Panc1 (cell line): ENCODE measurements around the gene ZFHX3. TPM values are rescaled to one million over a fixed set of nuclear protein-coding genes. Genes with fewer than 3 reads are reported as not detected.

Experiments used
- ATAC-seq: fragments of 200-7000 bp; cut with Tn5 transposase; 2 replicates; pipeline ENCODE4 v1.9.1; 2020; ENCODE audit warnings: mild to moderate bottlenecking, moderate library complexity
- BruUV-seq: library from RNA; stranded (reverse); fragments of 400-500 nt; replicated peaks from 2 replicates; lab custom pipeline; 2021; lab: Mats Ljungman, UMichigan
- CTCF ChIA-PET: fragments of 300-600 bp; sonication (Branson Sonifier 250); formaldehyde crosslinking; loops from one replicate; lab custom pipeline; 2022; ENCODE audit warnings: antibody characterized with exemption; lab: Charles Lee
- POLR2A ChIA-PET: fragments of 300-600 bp; sonication (Branson Sonifier 250); formaldehyde crosslinking; loops from one replicate; lab custom pipeline; 2022; ENCODE audit warnings: antibody characterized with exemption; lab: Charles Lee
- DNase-seq: peaks from one replicate; pipeline ENCODE4 v3.0.0-alpha.2; 2010; ENCODE audit warnings: low read depth, low spot score
- H3K27ac ChIP-seq: 2 replicates; pipeline ENCODE4 v1.5.1; 2011; ENCODE audit warnings: mild to moderate bottlenecking, low read length, inconsistent platforms
- H3K27me3 ChIP-seq: fragments of 200-500 bp; sonication (Bioruptor generic); 2 replicates; pipeline ENCODE4 v1.6.0; 2014; ENCODE audit warnings: low read length, inconsistent platforms; ENCODE audit not compliant: control insufficient read depth, insufficient read depth
- H3K36me3 ChIP-seq: fragments of 200-500 bp; sonication (Bioruptor generic); 2 replicates; pipeline ENCODE4 v1.5.1; 2014; ENCODE audit warnings: inconsistent platforms, mild to moderate bottlenecking, low read length, moderate library complexity; ENCODE audit not compliant: control insufficient read depth, insufficient read depth
- H3K4me1 ChIP-seq: 2 replicates; pipeline ENCODE4 v1.5.1; 2011; ENCODE audit warnings: inconsistent platforms, mild to moderate bottlenecking, low read length, moderate library complexity; ENCODE audit not compliant: control insufficient read depth, insufficient read depth
- H3K4me3 ChIP-seq, 2 experiments: 2 replicates each; pipeline ENCODE4 v1.5.1; 2011 to 2012; ENCODE audit warnings: low read depth in 2 of 2, low read length in 2 of 2, mild to moderate bottlenecking in 2 of 2, inconsistent platforms in 1 of 2, moderate library complexity in 1 of 2
- H3K9me3 ChIP-seq: fragments of 200-500 bp; sonication (Bioruptor generic); 2 replicates; pipeline ENCODE4 v1.5.1; 2014; ENCODE audit warnings: low read depth, mild to moderate bottlenecking, inconsistent platforms, low read length, moderate library complexity; ENCODE audit not compliant: control insufficient read depth, insufficient read depth
- POLR2AphosphoS5 ChIP-seq: IDR thresholded peaks from 2 replicates; pipeline ENCODE4 v1.6.1; 2012; ENCODE audit warnings: mild to moderate bottlenecking, low read depth, low read length, moderate library complexity
- SIN3A ChIP-seq: IDR thresholded peaks from 2 replicates; pipeline ENCODE4 v1.6.1; 2012; ENCODE audit warnings: low read depth, mild to moderate bottlenecking, low read length, moderate library complexity, borderline replicate concordance; ENCODE audit not compliant: insufficient read depth
- TCF7L2 ChIP-seq: IDR thresholded peaks from 2 replicates; pipeline ENCODE4 v1.6.1; 2011; ENCODE audit warnings: mild to moderate bottlenecking, low read depth, low read length, inconsistent platforms
- in situ Hi-C: cut with HindIII; loops from 2 replicates; pipeline ENCODE4 v1.10.0; 2016; ENCODE audit warnings: low sequenced_read_pairs, low pct_unique_long_range_greater_than_20kb
- intact Hi-C: fragments of 100-400 bp; cut with micrococcal nuclease; formaldehyde crosslinking; loops from one replicate; pipeline ENCODE4 v1.10.0; 2022; ENCODE audit not compliant: unreplicated experiment
- total RNA-seq: library from RNA; stranded (reverse); gene quantifications from one replicate; pipeline ENCODE4 v1.2.1, GENCODE V29; 2021; ENCODE audit not compliant: unreplicated experiment
- TF ChIP-seq, protein P1 (sequence below), 2 experiments: IDR thresholded peaks; 2 replicates each; pipeline ENCODE4 v1.6.1; 2011 to 2012; ENCODE audit warnings: low read depth in 2 of 2, control low read depth in 1 of 2, low read length in 1 of 2, mild to moderate bottlenecking in 1 of 2, moderate library complexity in 1 of 2; ENCODE audit not compliant: insufficient read depth in 1 of 2
- TF ChIP-seq, protein P2 (sequence below): fragments of 450-650 bp; IDR thresholded peaks from 2 replicates; pipeline ENCODE4 v1.5.1; 2017; ENCODE audit warnings: mild to moderate bottlenecking

The ZFHX3 gene
- total RNA-seq, 1 experiment from 2014 or later: 7.1 TPM

DNA sequence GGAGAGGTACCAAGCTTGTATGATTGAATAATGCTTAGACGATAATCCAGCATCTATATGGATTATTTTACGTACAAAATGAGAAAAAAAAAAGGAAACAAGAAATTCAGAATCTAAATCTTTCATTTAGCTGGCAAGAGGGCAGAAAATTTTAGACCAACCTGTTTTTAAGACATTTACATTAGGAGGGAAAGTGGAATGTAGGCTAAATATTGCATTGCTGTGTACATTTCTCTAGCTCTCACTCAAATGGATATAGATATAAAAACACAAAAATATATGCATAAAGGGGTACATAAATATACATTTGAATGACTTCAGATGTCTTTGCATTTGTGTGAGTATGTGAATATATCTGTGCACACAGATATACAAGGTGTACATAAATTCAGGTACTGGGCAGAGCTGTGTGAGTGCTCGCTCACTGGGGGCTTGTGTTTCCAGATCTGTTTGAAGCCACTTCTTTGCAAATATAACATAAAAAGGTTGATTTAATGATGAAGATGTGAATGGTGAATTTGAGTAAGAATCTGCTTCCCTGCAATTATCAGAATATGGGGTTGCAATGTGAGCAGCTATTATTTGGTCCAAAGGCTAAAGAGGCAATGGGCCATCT lies 14.2 kb upstream of the ZFHX3 start:
- Histone ChIP-seq H3K27ac (no peak overlapping the region), H3K9me3 (no peaks in the 10 kb centered on the region), H3K4me3 (no peak overlapping the region), H3K4me1 (no peaks in the 10 kb centered on the region; the same call in 1 of the 2 replicates), H3K27me3 (no peaks in the 10 kb centered on the region), H3K36me3 (no peaks in the 10 kb centered on the region)
- intact Hi-C loops (loop anchor here (10.0 kb wide), 1 partner anchor 133 kb away; no protein-coding TSS in a partner anchor), in situ Hi-C loops (no loop called here)
- ATAC-seq: no peak
- no peak for DNase-seq
- CTCF ChIA-PET: interaction anchor here (0.6 kb wide), 1 partner anchor 297 kb away, joined by 8 read pairs; no protein-coding TSS in a partner anchor
- no TSS peak for BruUV-seq
- TF ChIP-seq POLR2AphosphoS5 (no peak), TCF7L2 (no peak), SIN3A (no peak)
- TF ChIP-seq, protein P1, sequence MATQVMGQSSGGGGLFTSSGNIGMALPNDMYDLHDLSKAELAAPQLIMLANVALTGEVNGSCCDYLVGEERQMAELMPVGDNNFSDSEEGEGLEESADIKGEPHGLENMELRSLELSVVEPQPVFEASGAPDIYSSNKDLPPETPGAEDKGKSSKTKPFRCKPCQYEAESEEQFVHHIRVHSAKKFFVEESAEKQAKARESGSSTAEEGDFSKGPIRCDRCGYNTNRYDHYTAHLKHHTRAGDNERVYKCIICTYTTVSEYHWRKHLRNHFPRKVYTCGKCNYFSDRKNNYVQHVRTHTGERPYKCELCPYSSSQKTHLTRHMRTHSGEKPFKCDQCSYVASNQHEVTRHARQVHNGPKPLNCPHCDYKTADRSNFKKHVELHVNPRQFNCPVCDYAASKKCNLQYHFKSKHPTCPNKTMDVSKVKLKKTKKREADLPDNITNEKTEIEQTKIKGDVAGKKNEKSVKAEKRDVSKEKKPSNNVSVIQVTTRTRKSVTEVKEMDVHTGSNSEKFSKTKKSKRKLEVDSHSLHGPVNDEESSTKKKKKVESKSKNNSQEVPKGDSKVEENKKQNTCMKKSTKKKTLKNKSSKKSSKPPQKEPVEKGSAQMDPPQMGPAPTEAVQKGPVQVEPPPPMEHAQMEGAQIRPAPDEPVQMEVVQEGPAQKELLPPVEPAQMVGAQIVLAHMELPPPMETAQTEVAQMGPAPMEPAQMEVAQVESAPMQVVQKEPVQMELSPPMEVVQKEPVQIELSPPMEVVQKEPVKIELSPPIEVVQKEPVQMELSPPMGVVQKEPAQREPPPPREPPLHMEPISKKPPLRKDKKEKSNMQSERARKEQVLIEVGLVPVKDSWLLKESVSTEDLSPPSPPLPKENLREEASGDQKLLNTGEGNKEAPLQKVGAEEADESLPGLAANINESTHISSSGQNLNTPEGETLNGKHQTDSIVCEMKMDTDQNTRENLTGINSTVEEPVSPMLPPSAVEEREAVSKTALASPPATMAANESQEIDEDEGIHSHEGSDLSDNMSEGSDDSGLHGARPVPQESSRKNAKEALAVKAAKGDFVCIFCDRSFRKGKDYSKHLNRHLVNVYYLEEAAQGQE (IDR thresholded peaks at IDR 0.05; ENCODE audit: insufficient read depth in 1 of 2, low read depth in 2 of 2, low read length in 1 of 2): no peak
- TF ChIP-seq, protein P2, sequence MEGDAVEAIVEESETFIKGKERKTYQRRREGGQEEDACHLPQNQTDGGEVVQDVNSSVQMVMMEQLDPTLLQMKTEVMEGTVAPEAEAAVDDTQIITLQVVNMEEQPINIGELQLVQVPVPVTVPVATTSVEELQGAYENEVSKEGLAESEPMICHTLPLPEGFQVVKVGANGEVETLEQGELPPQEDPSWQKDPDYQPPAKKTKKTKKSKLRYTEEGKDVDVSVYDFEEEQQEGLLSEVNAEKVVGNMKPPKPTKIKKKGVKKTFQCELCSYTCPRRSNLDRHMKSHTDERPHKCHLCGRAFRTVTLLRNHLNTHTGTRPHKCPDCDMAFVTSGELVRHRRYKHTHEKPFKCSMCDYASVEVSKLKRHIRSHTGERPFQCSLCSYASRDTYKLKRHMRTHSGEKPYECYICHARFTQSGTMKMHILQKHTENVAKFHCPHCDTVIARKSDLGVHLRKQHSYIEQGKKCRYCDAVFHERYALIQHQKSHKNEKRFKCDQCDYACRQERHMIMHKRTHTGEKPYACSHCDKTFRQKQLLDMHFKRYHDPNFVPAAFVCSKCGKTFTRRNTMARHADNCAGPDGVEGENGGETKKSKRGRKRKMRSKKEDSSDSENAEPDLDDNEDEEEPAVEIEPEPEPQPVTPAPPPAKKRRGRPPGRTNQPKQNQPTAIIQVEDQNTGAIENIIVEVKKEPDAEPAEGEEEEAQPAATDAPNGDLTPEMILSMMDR: no peak
- POLR2A ChIA-PET: interaction anchor here (0.6 to 0.7 kb wide), 2 partner anchors 417 to 829 kb away, joined by 3 to 7 read pairs; no protein-coding TSS in a partner anchor

GRCh38 chr16:73060892-73061490 lies 13.1 kb upstream of the ZFHX3 start:
- Histone ChIP-seq H3K4me1 (peaks cover 6% of the 10 kb centered on the region), H3K4me3 (no peak overlapping the region), H3K9me3 (no peaks in the 10 kb centered on the region), H3K27ac (no peak overlapping the region), H3K36me3 (no peaks in the 10 kb centered on the region), H3K27me3 (no peaks in the 10 kb centered on the region)
- in situ Hi-C loops: no loop called here
- BruUV-seq: no TSS peak
- CTCF ChIA-PET: no interaction called here
- ATAC-seq (no peak), DNase-seq (no peak)
- TF ChIP-seq, protein P1 (IDR thresholded peaks at IDR 0.05; ENCODE audit: insufficient read depth in 1 of 2, low read depth in 2 of 2, low read length in 1 of 2): no peak
- TF ChIP-seq POLR2AphosphoS5: no peak
- TF ChIP-seq, protein P2: no peak
- no peak for TF ChIP-seq TCF7L2
- TF ChIP-seq SIN3A: no peak
- POLR2A ChIA-PET: no interaction called here
- intact Hi-C loops: loop anchor here (10.0 kb wide), 1 partner anchor 134 kb away; no protein-coding TSS in a partner anchor
